Effector memory CD4-positive, alpha-beta T cell (primary cell): ENCODE measurements around the gene COLEC12.

Experiments used
- DNase-seq, 3 donors: peaks; one replicate each; pipeline ENCODE4 v3.0.0-alpha.2; 2020
- H3K27ac ChIP-seq: 2 replicates; pipeline ENCODE4 v1.7.0; 2013; ENCODE audit warnings: mild to moderate bottlenecking, low read length, moderate library complexity; ENCODE audit not compliant: insufficient read depth, poor library complexity, severe bottlenecking
- H3K27me3 ChIP-seq: replicated peaks from 2 replicates; pipeline ENCODE4 v1.7.0; 2013; ENCODE audit warnings: mild to moderate bottlenecking, low read length; ENCODE audit not compliant: insufficient read depth, control insufficient read depth, poor library complexity, severe bottlenecking
- H3K36me3 ChIP-seq: 2 replicates; pipeline ENCODE4 v1.7.0; 2013; ENCODE audit warnings: mild to moderate bottlenecking, low read length, moderate library complexity; ENCODE audit not compliant: control insufficient read depth, insufficient read depth
- H3K4me1 ChIP-seq: 2 replicates; pipeline ENCODE4 v1.7.0; 2013; ENCODE audit warnings: low read length, mild to moderate bottlenecking; ENCODE audit not compliant: control insufficient read depth, insufficient read depth, poor library complexity, severe bottlenecking
- H3K4me3 ChIP-seq: 2 replicates; pipeline ENCODE4 v1.7.0; 2013; ENCODE audit warnings: low read length, low read depth, mild to moderate bottlenecking; ENCODE audit not compliant: insufficient read depth, poor library complexity, severe bottlenecking
- H3K9me3 ChIP-seq: 2 replicates; pipeline ENCODE4 v1.7.0; 2013; ENCODE audit warnings: mild to moderate bottlenecking, low read length, moderate library complexity; ENCODE audit not compliant: control insufficient read depth

Gene COLEC12

GRCh38 chr18:356778-357177 is 143.7 kb downstream of the COLEC12 start:
- H3K27ac ChIP-seq, result no peak overlapping the region
- no peaks in the 10 kb centered on the region for H3K9me3 ChIP-seq
- H3K36me3 ChIP-seq, result no peaks in the 10 kb centered on the region
- no peak overlapping the region for H3K4me3 ChIP-seq
- H3K4me1 ChIP-seq, result no peaks in the 10 kb centered on the region
- H3K27me3 ChIP-seq, result no peaks in the 10 kb centered on the region
- no peak for DNase-seq

- Histone ChIP-seq H3K4me1 (no peaks in the 10 kb centered on the region), H3K27ac (no peak overlapping the region), H3K9me3 (no peaks in the 10 kb centered on the region), H3K36me3 (no peaks in the 10 kb centered on the region), H3K27me3 (peaks cover 4% of the 10 kb centered on the region), H3K4me3 (no peak overlapping the region)
- no peak for DNase-seq
These were observed 144.8 kb downstream of the COLEC12 start for GRCh38 chr18:355678-356077.

GRCh38 chr18:354471-354870 is 146.0 kb downstream of the COLEC12 start:
- no peak for DNase-seq
- Histone ChIP-seq H3K27ac (no peak overlapping the region), H3K4me1 (no peaks in the 10 kb centered on the region)

GRCh38 chr18:354003-354402 is 146.5 kb downstream of the COLEC12 start:
- no peaks in the 10 kb centered on the region for H3K36me3 ChIP-seq
- no peak overlapping the region for H3K27ac ChIP-seq
- H3K9me3 ChIP-seq, result no peaks in the 10 kb centered on the region
- no peaks in the 10 kb centered on the region for H3K4me1 ChIP-seq
- no peak for DNase-seq
- no peak overlapping the region for H3K4me3 ChIP-seq
- H3K27me3 ChIP-seq, result peaks cover 4% of the 10 kb centered on the region

More at GRCh38 chr18:354471-354870, 146.0 kb downstream of the COLEC12 start:
- no peaks in the 10 kb centered on the region for H3K9me3 ChIP-seq
- H3K4me3 ChIP-seq, result no peak overlapping the region
- peaks cover 4% of the 10 kb centered on the region for H3K27me3 ChIP-seq
- no peaks in the 10 kb centered on the region for H3K36me3 ChIP-seq

- no peak for DNase-seq
- Histone ChIP-seq H3K9me3 (no peaks in the 10 kb centered on the region), H3K27ac (no peak overlapping the region), H3K4me1 (no peaks in the 10 kb centered on the region), H3K27me3 (peaks cover 4% of the 10 kb centered on the region), H3K4me3 (no peak overlapping the region), H3K36me3 (no peaks in the 10 kb centered on the region)
These were observed 148.1 kb downstream of the COLEC12 start for GRCh38 chr18:352438-352837.

- Histone ChIP-seq H3K27me3 (peaks cover 4% of the 10 kb centered on the region), H3K4me3 (no peak overlapping the region), H3K27ac (no peak overlapping the region), H3K9me3 (no peaks in the 10 kb centered on the region), H3K36me3 (no peaks in the 10 kb centered on the region), H3K4me1 (no peaks in the 10 kb centered on the region)
- DNase-seq, result no peak
These were observed 149.4 kb downstream of the COLEC12 start for GRCh38 chr18:350953-351572.

- H3K4me1 ChIP-seq, result no peaks in the 10 kb centered on the region
- peaks cover 4% of the 10 kb centered on the region for H3K27me3 ChIP-seq
- no peak for DNase-seq
- no peaks in the 10 kb centered on the region for H3K36me3 ChIP-seq
- H3K4me3 ChIP-seq, result no peak overlapping the region
- H3K27ac ChIP-seq, result no peak overlapping the region
- no peaks in the 10 kb centered on the region for H3K9me3 ChIP-seq
These were observed 153.9 kb downstream of the COLEC12 start for GRCh38 chr18:346600-346999.

GRCh38 chr18:341102-341501 is 159.4 kb downstream of the COLEC12 start:
- H3K9me3 ChIP-seq, result no peaks in the 10 kb centered on the region
- no peaks in the 10 kb centered on the region for H3K27me3 ChIP-seq
- H3K27ac ChIP-seq, result no peak overlapping the region
- DNase-seq, result no peak
- no peaks in the 10 kb centered on the region for H3K36me3 ChIP-seq
- H3K4me3 ChIP-seq, result no peak overlapping the region
- H3K4me1 ChIP-seq, result no peaks in the 10 kb centered on the region

GRCh38 chr18:340044-340443 is 160.5 kb downstream of the COLEC12 start:
- no peak overlapping the region for H3K4me3 ChIP-seq
- no peaks in the 10 kb centered on the region for H3K27me3 ChIP-seq
- no peak overlapping the region for H3K27ac ChIP-seq
- H3K36me3 ChIP-seq, result no peaks in the 10 kb centered on the region
- no peaks in the 10 kb centered on the region for H3K4me1 ChIP-seq
- no peaks in the 10 kb centered on the region for H3K9me3 ChIP-seq
- no peak for DNase-seq

- Histone ChIP-seq H3K4me1 (no peaks in the 10 kb centered on the region), H3K4me3 (no peak overlapping the region), H3K9me3 (no peaks in the 10 kb centered on the region), H3K36me3 (no peaks in the 10 kb centered on the region), H3K27me3 (no peaks in the 10 kb centered on the region), H3K27ac (no peak overlapping the region)
- DNase-seq, result no peak
These were observed 161.3 kb downstream of the COLEC12 start for GRCh38 chr18:339200-339599.
